GM18870 (cell line): ENCODE data around the gene SUMF2.
"Not testable (repeated sequence)": the region's sequence is repeated elsewhere in the genome, so short reads cannot be mapped to it uniquely, and the experiment has no call there.

Experiments used
- ATAC-seq: cut with Tn5 transposase; IDR thresholded peaks from one replicate; pipeline ENCODE4 v1.9.1; 2021; ENCODE audit warnings: moderate library complexity; ENCODE audit not compliant: unreplicated experiment

Gene SUMF2

GRCh38 chr7:56062382-56062781 lies 1.7 kb upstream of the SUMF2 start:
- no peak for ATAC-seq

DNA sequence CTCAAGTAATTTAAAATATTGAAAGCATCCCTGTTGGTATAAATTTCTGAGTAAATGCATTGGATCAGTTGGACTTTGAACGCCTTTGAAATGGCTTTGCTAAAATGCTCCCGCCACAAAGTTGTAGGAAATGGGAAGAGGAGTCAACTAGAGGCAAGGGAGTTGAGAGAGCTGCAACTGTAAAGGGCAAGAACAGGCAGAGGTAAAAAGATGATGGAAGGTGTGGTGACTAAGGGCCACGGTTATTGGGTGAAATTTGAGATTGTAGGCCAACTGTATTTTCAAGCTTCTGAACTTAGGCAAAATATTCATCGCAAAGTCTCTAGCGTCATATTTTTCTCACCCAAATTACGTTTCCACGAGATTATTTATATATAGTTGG lies 595 bp upstream of the SUMF2 start:
- ATAC-seq: no peak

- not testable (repeated sequence) for ATAC-seq
Measured at GRCh38 chr7:56066376-56066775, 2.3 kb downstream of the SUMF2 start.

DNA sequence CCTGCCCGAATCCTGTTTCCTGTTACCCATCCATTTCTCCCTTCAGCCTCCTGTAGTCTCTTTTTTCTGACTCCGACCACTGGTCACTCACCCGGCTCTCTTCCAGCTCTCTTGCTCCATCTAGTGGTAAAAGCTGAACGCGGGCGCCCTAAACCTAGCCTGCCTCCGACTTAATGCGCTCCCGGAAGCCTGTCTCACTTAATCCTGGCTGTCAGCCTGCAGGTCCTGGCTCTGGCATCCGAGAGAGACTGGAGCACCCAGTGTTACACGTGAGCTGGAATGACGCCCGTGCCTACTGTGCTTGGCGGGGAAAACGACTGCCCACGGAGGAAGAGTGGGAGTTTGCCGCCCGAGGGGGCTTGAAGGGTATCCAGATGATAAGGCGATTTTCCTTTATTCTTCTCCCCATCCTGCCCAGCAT lies 10.3 kb downstream of the SUMF2 start:
- peak; percentile 84 for ATAC-seq

DNA sequence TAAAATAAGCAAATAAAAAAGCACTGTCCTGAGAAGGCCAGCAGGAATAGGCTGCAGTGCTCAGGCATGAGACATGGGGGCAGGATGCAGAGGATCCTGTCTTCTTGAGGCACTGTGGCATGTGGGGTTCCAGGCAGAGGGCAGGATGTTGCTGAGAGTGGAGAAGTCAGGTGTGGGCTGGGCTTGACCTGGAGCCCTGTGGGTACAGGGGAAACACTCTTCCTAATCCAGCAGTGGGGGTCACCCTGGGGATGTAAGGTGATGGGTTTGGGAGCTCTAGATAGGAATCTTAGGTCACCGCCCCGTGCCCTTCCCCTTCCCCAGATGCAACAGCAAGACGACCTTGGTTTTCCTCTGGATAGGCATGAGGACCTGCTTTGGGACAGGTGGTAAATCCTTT lies 13.6 kb downstream of the SUMF2 start:
- ATAC-seq: no peak

DNA sequence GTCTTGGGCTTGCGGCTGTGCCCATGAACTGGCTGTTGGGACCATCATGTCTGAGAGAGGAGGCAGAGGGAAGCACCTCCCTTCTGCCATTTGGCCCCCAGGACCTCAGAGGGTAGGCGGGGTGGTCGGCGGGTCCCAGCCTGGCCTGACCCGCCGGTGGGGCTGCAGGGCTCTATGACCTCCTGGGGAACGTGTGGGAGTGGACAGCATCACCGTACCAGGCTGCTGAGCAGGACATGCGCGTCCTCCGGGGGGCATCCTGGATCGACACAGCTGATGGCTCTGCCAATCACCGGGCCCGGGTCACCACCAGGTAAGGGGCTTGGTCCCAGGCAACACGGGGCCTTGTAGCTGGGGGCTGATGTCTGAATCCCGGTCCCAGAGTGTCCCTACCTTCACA lies 14.1 kb downstream of the SUMF2 start:
- ATAC-seq: no peak

- ATAC-seq: no peak
Measured at GRCh38 chr7:56079450-56080185, 15.5 kb downstream of the SUMF2 start.

DNA sequence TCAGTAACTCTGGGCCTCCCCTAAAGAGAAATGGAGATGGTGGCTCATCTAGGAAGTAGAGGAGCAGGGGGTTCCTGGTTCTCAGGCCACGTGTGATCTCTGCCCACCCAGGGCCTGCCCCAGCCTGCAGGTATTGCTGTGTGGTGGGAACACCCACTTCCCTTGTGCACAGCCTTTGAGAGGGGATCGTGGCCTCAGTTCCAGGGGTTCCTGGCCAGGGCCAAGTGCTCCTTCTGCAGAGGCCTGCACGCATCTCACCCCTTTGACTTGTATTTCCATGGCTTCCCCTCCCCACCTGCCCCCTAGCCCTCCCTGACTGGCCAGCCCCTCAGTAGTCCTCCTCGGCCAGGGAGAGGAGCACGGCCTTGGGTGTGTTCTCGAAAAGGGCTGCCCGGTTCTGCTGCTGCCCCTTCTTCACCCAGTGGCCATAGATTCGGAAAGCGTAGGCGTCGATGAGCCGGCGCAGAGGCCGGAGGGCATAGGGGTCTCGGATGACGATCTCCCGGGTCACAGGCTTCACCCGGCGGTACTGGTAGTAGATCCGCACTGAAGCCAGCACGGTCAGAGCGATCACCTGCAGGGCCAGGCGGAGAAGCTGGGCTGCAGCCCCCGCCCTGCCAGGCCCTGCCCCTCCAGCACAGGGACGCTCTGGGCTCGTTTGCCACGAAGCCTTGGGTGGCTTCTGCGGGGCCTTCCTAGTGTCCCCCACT lies 16.8 kb downstream of the SUMF2 start:
- not testable (repeated sequence) for ATAC-seq

- no peak for ATAC-seq
Measured at GRCh38 chr7:56081626-56082340, 17.7 kb downstream of the SUMF2 start.

DNA sequence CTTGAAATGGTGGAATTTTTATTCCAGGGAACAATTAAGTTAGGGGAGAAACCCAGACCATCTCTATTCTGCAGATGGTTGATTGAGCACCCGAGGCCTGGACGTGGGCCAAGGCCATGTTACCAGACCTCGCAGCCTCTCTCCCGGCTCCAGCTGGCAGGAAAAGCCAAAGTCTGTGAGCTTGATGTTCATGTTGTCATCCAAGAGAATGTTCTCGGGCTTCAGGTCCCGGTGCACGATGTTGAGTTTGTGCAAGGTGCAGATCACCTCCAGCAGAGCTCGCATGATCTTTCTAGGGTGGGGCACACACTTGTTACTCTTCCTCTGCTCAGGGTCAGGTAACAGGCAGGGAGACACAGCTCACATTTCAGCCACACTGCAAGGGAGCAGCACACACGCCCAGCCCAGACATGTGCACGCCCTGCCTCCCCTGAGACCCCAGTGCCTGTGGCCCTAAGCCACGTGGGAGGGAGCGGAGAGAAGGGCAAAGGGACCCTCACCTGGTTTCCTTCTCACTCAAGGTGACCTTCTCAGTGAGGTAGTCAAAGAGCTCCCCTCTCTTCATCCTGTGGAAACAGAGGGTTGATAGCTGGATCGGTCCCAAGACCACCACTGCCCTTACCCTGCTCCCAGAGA lies 19.2 kb downstream of the SUMF2 start:
- no peak for ATAC-seq

- ATAC-seq: no peak
Measured at GRCh38 chr7:56086761-56087160, 22.7 kb downstream of the SUMF2 start.

GRCh38 chr7:56087445-56087844 lies 23.4 kb downstream of the SUMF2 start:
- ATAC-seq: no peak

GRCh38 chr7:56091591-56091990 lies 27.5 kb downstream of the SUMF2 start:
- ATAC-seq: no peak

DNA sequence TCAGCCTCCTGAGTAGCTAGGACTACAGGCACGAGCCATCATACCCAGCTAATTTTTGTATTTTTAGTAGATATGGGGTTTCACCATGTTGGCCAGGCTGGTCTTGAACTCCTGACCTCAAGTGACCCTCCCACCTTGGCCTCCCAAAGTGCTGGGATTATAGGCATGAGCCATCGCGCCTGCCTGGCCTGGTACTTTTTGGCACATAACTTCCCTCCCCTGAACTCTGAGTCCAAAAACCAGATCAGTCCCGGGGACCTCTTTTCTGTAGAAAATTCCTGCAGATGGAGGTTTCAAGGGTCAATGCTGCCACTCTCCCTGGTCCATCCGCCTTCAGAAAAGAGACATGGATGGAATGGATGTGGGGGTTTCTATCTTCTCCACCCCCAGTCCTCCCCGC lies 28.3 kb downstream of the SUMF2 start:
- ATAC-seq: not testable (repeated sequence)

DNA sequence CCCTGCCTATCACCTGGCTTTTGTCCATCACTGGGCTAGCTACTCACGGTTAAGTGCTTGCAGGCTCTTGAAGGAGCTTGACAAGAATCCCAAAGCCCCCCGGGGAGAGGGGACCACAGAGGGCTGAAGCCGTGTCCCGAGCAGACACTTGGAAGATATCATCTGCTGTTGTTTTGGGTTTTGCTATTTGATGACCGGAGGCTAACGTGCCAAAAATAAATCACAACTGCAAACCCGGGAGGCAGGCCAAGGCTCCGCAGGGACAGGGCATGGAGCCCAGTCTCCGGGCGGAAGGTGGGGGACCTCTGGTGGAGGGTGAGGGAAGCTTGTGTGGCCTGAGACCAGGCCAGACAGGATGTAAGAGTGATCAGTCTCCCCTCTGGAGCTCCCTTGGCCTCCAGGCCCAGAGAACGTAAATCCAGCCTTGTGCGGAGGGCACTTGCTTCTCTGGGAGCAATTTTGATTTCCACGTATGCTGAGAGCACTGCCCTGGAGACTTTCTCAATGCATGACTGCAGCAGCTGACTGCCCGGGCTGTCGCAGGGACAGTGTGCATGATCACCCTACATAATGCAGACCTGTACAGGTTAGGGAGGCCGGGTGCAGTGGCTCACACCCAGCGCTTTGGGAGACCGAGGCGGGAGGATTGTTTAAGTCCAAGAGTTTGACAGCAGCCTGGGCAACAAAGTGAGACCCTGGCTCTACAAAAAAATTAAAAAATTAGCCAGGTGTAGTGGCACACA lies 28.9 kb downstream of the SUMF2 start, which contains the start of gene PHKG1:
Gene PHKG1, minus strand, starts transcription at position 164 of the 743 bp plus-strand sequence. CDS start 4,011 bp downstream, outside the sequence.
- no peak for ATAC-seq

GRCh38 chr7:56097700-56098099 lies 33.6 kb downstream of the SUMF2 start:
- no peak for ATAC-seq

- not testable (repeated sequence) for ATAC-seq
Measured at GRCh38 chr7:56098187-56099008, 34.3 kb downstream of the SUMF2 start.

GRCh38 chr7:56099653-56100052 lies 35.6 kb downstream of the SUMF2 start:
- no peak for ATAC-seq

DNA sequence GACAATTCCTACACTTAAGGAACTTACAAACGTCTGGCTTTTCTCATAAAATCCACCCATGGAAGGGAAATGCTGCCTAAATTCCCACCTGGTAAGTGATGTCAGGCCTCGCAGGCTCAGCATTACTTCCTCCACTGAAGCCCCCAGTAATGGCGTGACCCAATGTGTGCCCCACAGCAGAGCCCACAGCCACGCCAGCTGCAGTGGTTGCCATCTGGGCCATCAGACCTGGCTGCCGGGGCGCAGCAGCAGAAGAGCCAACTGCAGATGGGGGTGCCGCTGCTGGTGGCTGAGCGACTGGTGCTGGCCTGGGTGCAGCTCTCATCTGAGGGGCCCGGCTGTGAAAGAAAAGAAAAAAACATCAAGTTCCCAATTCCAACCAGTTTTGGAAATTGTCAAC lies 40.1 kb downstream of the SUMF2 start:
- ATAC-seq: not testable (repeated sequence)

- no peak for ATAC-seq
Measured at GRCh38 chr7:56105508-56105907, 41.4 kb downstream of the SUMF2 start.
